Hepatocyte (in vitro differentiated cells): ENCODE results near the gene CABP4. TPM values are rescaled to one million over a fixed set of nuclear protein-coding genes. Genes with fewer than 3 reads are reported as not detected.

Experiments
- DNase-seq: peaks from one replicate; pipeline ENCODE4 v3.0.0-alpha.2; 2016; ENCODE audit warnings: low spot score
- H2AFZ ChIP-seq: fragments of 200-600 bp; sonication (generic); 2 replicates; pipeline ENCODE4 v1.6.0; 2016; ENCODE audit warnings: antibody characterized with exemption, mild to moderate bottlenecking
- H3K27ac ChIP-seq: fragments of 200-600 bp; sonication (generic); 2 replicates; pipeline ENCODE4 v1.5.1; 2016; ENCODE audit warnings: mild to moderate bottlenecking
- H3K27me3 ChIP-seq: fragments of 200-600 bp; sonication (generic); 2 replicates; pipeline ENCODE4 v1.6.1; 2016
- H3K36me3 ChIP-seq: fragments of 200-600 bp; sonication (generic); replicated peaks from 2 replicates; pipeline ENCODE4 v1.5.1; 2016; ENCODE audit warnings: low read depth; ENCODE audit not compliant: insufficient read depth
- H3K4me1 ChIP-seq: fragments of 200-600 bp; sonication (generic); 2 replicates; pipeline ENCODE4 v1.5.1; 2016; ENCODE audit warnings: mild to moderate bottlenecking, moderate library complexity; ENCODE audit not compliant: insufficient read depth
- H3K4me2 ChIP-seq: fragments of 200-600 bp; sonication (generic); 2 replicates; pipeline ENCODE4 v1.6.0; 2016
- H3K4me3 ChIP-seq: fragments of 200-600 bp; sonication (generic); 2 replicates; pipeline ENCODE4 v1.5.1; 2016; ENCODE audit warnings: mild to moderate bottlenecking
- H3K79me2 ChIP-seq: fragments of 200-600 bp; sonication (generic); 2 replicates; pipeline ENCODE4 v1.6.0; 2017; ENCODE audit warnings: mild to moderate bottlenecking
- H3K9me2 ChIP-seq: fragments of 200-600 bp; sonication (generic); replicated peaks from 2 replicates; pipeline ENCODE4 v1.6.0; 2017; ENCODE audit warnings: mild to moderate bottlenecking; ENCODE audit not compliant: insufficient read depth
- H3K9me3 ChIP-seq: fragments of 200-600 bp; sonication (generic); 2 replicates; pipeline ENCODE4 v1.5.1; 2016; ENCODE audit warnings: low read depth, mild to moderate bottlenecking
- H4K20me1 ChIP-seq: fragments of 200-600 bp; sonication (generic); 2 replicates; pipeline ENCODE4 v1.6.0; 2016; ENCODE audit warnings: mild to moderate bottlenecking; ENCODE audit not compliant: insufficient read depth, poor library complexity, severe bottlenecking
- EZH2 ChIP-seq: fragments of 200-600 bp; sonication (generic); IDR thresholded peaks from 2 replicates; pipeline ENCODE4 v1.6.1; 2016; ENCODE audit warnings: antibody characterized with exemption, mild to moderate bottlenecking, borderline replicate concordance
- EZH2phosphoT487 ChIP-seq: fragments of 200-600 bp; sonication (generic); IDR thresholded peaks from one replicate; pipeline ENCODE4 v1.6.1; 2018; ENCODE audit warnings: antibody characterized with exemption, mild to moderate bottlenecking, low read depth, moderate library complexity; ENCODE audit not compliant: unreplicated experiment, severe bottlenecking
- WGBS: methylation state at CpG from one replicate; pipeline ENCODE4 v1.1.6; 2016; ENCODE audit warnings: low lambda C conversion rate; ENCODE audit errors: missing lambda C conversion rate; 5-methylcytosine and 5-hydroxymethylcytosine counted together
- polyA plus RNA-seq: library from polyadenylated mRNA; unstranded; fragments of >200 nt; fragmentation: Nextera tagmentation; extraction: Ambion mirVana; gene quantifications from 2 replicates; pipeline ENCODE4 v1.2.1, GENCODE V29; 2016
- total RNA-seq: library from RNA; depleted of rRNA; stranded (reverse); fragments of >200 nt; gene quantifications from 2 replicates; pipeline ENCODE4 v1.2.3, GENCODE V29; 2014
- TF ChIP-seq, protein P1 (sequence below): fragments of 200-600 bp; sonication (generic); IDR thresholded peaks from 2 replicates; pipeline ENCODE4 v1.5.1; 2016; ENCODE audit warnings: antibody characterized with exemption, mild to moderate bottlenecking; ENCODE audit not compliant: poor library complexity

The CABP4 gene
- total and polyA plus RNA-seq, 2 experiments from 2014 or later = not detected

DNA sequence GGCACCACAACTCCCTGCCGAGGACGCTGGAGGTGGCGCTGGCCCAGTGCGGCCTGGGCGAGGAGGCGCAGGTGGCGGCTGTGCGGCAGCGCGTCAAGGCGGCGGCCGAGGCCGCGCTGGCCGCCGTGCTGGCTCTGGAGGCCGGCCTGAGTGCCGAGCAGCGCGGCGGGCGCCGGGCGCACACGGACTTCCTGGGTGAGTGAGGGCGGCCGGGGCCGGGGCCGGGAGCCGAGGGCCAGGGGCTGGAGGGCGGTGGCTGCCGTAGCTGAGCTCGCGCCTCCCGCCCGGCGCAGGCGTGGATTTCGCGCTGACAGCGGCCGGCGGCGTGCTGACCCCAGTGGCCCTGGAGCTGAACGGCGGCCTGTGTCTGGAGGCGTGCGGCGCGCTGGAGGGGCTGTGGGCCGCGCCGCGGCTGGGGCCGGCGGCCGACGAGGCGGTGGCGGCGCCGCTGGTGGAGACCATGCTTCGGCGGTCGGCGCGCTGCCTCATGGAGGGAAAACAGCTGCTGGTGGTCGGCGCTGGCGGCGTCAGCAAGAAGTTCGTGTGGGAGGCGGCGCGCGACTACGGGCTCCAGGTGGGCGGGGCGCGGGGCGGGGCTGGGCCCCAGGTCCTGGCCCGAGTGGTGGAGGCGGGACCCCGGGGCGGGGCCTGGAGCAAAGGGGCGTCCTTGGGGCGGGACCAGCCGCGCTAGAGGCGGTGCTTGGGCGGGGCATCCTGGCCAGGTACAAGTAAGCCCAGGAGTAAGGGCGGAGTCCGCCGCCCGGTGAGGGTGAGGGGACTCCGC is 34.3 kb upstream of the CABP4 start:
- H3K9me3 ChIP-seq = no peaks in the 10 kb centered on the region
- no peak for TF ChIP-seq EZH2
- no peak for TF ChIP-seq EZH2phosphoT487
- TF ChIP-seq, protein P1, sequence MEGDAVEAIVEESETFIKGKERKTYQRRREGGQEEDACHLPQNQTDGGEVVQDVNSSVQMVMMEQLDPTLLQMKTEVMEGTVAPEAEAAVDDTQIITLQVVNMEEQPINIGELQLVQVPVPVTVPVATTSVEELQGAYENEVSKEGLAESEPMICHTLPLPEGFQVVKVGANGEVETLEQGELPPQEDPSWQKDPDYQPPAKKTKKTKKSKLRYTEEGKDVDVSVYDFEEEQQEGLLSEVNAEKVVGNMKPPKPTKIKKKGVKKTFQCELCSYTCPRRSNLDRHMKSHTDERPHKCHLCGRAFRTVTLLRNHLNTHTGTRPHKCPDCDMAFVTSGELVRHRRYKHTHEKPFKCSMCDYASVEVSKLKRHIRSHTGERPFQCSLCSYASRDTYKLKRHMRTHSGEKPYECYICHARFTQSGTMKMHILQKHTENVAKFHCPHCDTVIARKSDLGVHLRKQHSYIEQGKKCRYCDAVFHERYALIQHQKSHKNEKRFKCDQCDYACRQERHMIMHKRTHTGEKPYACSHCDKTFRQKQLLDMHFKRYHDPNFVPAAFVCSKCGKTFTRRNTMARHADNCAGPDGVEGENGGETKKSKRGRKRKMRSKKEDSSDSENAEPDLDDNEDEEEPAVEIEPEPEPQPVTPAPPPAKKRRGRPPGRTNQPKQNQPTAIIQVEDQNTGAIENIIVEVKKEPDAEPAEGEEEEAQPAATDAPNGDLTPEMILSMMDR = no peak
- peak overlapping the region; percentile 67 for H2AFZ ChIP-seq
- WGBS = 1% methylated on average over 65 of the region's 97 CpGs
- no peaks in the 10 kb centered on the region for H3K9me2 ChIP-seq
- H3K27me3 ChIP-seq = no peaks in the 10 kb centered on the region
- peak overlapping the region; percentile 92 for H3K27ac ChIP-seq
- H3K36me3 ChIP-seq = no peaks in the 10 kb centered on the region
- H3K4me2 ChIP-seq = peak overlapping the region; percentile 94
- no peaks in the 10 kb centered on the region for H4K20me1 ChIP-seq
- no peaks in the 10 kb centered on the region for H3K79me2 ChIP-seq
- peaks cover 8% of the 10 kb centered on the region for H3K4me1 ChIP-seq
- DNase-seq = peak; percentile 99
- peak overlapping the region; percentile 81 for H3K4me3 ChIP-seq

DNA sequence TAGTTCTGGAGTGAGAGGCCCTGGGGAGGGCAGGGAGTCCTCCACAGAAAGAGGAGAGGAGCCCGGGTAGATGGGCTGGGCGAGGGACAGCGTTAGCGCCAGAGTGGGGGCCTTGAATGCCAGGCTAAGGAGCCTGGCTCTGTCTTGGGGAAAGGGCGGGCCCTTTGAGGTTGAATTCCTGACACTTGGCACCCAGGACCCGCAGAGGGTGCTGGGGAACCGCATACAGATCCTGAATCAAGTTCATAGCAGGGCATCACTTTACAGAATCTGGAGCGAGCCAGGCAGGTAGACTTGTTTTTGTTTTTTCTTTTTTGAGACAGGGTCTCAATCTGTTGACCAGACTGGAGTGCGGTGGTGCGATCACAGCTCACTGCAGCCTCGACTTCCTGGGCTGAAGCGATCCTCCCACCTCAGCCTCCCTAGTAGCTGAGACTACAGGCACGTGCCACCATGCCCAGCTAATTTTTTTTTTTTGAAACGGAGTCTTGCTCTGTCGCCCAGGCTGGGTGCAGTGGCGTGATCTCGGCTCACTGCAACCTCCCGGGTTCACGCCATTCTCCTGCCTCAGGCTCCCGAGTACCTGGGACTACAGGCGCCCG is 33.6 kb upstream of the CABP4 start:
- no peaks in the 10 kb centered on the region for H4K20me1 ChIP-seq
- H3K27ac ChIP-seq = peak overlapping the region; percentile 49
- no peak overlapping the region for H3K4me3 ChIP-seq
- H2AFZ ChIP-seq = peak overlapping the region; percentile 67
- H3K36me3 ChIP-seq = no peaks in the 10 kb centered on the region
- H3K9me2 ChIP-seq = no peaks in the 10 kb centered on the region
- no peaks in the 10 kb centered on the region for H3K9me3 ChIP-seq
- TF ChIP-seq, protein P1 = no peak
- TF ChIP-seq EZH2phosphoT487 (no peak), EZH2 (no peak)
- H3K4me2 ChIP-seq = peak overlapping the region; percentile 94
- no peaks in the 10 kb centered on the region for H3K79me2 ChIP-seq
- H3K27me3 ChIP-seq = no peaks in the 10 kb centered on the region
- DNase-seq = no peak
- H3K4me1 ChIP-seq = peaks cover 8% of the 10 kb centered on the region
- WGBS = 74% methylated on average over 22 of the region's 22 CpGs

DNA sequence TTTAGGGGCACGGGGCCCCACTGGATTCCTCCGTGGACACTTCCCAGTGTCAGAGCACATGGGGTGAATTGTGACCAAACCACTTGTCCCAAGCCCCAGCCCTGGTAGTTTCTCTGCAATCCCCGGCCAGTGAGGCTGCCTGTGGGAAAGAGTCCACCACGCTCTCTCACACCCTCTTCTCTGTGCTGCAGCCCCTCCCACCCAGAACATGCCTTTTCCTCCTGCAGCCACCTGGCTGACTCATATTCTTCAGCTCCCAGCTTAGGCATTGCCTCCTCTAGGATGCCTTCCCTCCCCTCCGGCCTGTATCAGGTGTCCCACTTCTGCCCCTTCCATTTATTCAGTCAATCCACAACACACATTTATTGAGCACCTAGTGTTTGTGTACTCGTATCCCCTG is 32.3 kb upstream of the CABP4 start:
- TF ChIP-seq, protein P1 = no peak
- no peak for TF ChIP-seq EZH2phosphoT487
- TF ChIP-seq EZH2 = no peak
- Histone ChIP-seq H3K4me2 (no peak overlapping the region), H3K27me3 (no peaks in the 10 kb centered on the region), H4K20me1 (no peaks in the 10 kb centered on the region), H3K27ac (no peak overlapping the region), H3K4me3 (no peak overlapping the region), H3K9me3 (no peaks in the 10 kb centered on the region), H3K4me1 (peaks cover 10% of the 10 kb centered on the region), H3K9me2 (no peaks in the 10 kb centered on the region), H3K79me2 (no peaks in the 10 kb centered on the region), H2AFZ (no peak overlapping the region), H3K36me3 (no peaks in the 10 kb centered on the region)
- 60% methylated on average over 6 of the region's 6 CpGs for WGBS
- DNase-seq = peak; percentile 67
